Hepatocyte (in vitro differentiated cells): ENCODE measurements around the gene CD164L2. TPM values are rescaled to one million over a fixed set of nuclear protein-coding genes. Genes with fewer than 3 reads are reported as not detected.

Source experiments
- DNase-seq: peaks from one replicate; pipeline ENCODE4 v3.0.0-alpha.2; 2016; ENCODE audit warnings: low spot score
- H2AFZ ChIP-seq: fragments of 200-600 bp; sonication (generic); 2 replicates; pipeline ENCODE4 v1.6.0; 2016; ENCODE audit warnings: antibody characterized with exemption, mild to moderate bottlenecking
- H3K27ac ChIP-seq: fragments of 200-600 bp; sonication (generic); 2 replicates; pipeline ENCODE4 v1.5.1; 2016; ENCODE audit warnings: mild to moderate bottlenecking
- H3K27me3 ChIP-seq: fragments of 200-600 bp; sonication (generic); 2 replicates; pipeline ENCODE4 v1.6.1; 2016
- H3K36me3 ChIP-seq: fragments of 200-600 bp; sonication (generic); replicated peaks from 2 replicates; pipeline ENCODE4 v1.5.1; 2016; ENCODE audit warnings: low read depth; ENCODE audit not compliant: insufficient read depth
- H3K4me1 ChIP-seq: fragments of 200-600 bp; sonication (generic); 2 replicates; pipeline ENCODE4 v1.5.1; 2016; ENCODE audit warnings: mild to moderate bottlenecking, moderate library complexity; ENCODE audit not compliant: insufficient read depth
- H3K4me2 ChIP-seq: fragments of 200-600 bp; sonication (generic); 2 replicates; pipeline ENCODE4 v1.6.0; 2016
- H3K4me3 ChIP-seq: fragments of 200-600 bp; sonication (generic); 2 replicates; pipeline ENCODE4 v1.5.1; 2016; ENCODE audit warnings: mild to moderate bottlenecking
- H3K79me2 ChIP-seq: fragments of 200-600 bp; sonication (generic); 2 replicates; pipeline ENCODE4 v1.6.0; 2017; ENCODE audit warnings: mild to moderate bottlenecking
- H3K9me2 ChIP-seq: fragments of 200-600 bp; sonication (generic); replicated peaks from 2 replicates; pipeline ENCODE4 v1.6.0; 2017; ENCODE audit warnings: mild to moderate bottlenecking; ENCODE audit not compliant: insufficient read depth
- H3K9me3 ChIP-seq: fragments of 200-600 bp; sonication (generic); 2 replicates; pipeline ENCODE4 v1.5.1; 2016; ENCODE audit warnings: low read depth, mild to moderate bottlenecking
- H4K20me1 ChIP-seq: fragments of 200-600 bp; sonication (generic); 2 replicates; pipeline ENCODE4 v1.6.0; 2016; ENCODE audit warnings: mild to moderate bottlenecking; ENCODE audit not compliant: insufficient read depth, poor library complexity, severe bottlenecking
- CTCF ChIP-seq: fragments of 200-600 bp; sonication (generic); IDR thresholded peaks from 2 replicates; pipeline ENCODE4 v1.5.1; 2016; ENCODE audit warnings: antibody characterized with exemption, mild to moderate bottlenecking; ENCODE audit not compliant: poor library complexity
- EZH2 ChIP-seq: fragments of 200-600 bp; sonication (generic); IDR thresholded peaks from 2 replicates; pipeline ENCODE4 v1.6.1; 2016; ENCODE audit warnings: antibody characterized with exemption, mild to moderate bottlenecking, borderline replicate concordance
- EZH2phosphoT487 ChIP-seq: fragments of 200-600 bp; sonication (generic); IDR thresholded peaks from one replicate; pipeline ENCODE4 v1.6.1; 2018; ENCODE audit warnings: antibody characterized with exemption, mild to moderate bottlenecking, low read depth, moderate library complexity; ENCODE audit not compliant: unreplicated experiment, severe bottlenecking
- WGBS: methylation state at CpG from one replicate; pipeline ENCODE4 v1.1.6; 2016; ENCODE audit warnings: low lambda C conversion rate; ENCODE audit errors: missing lambda C conversion rate; 5-methylcytosine and 5-hydroxymethylcytosine counted together
- polyA plus RNA-seq: library from polyadenylated mRNA; unstranded; fragments of >200 nt; fragmentation: Nextera tagmentation; extraction: Ambion mirVana; gene quantifications from 2 replicates; pipeline ENCODE4 v1.2.1, GENCODE V29; 2016
- total RNA-seq: library from RNA; depleted of rRNA; stranded (reverse); fragments of >200 nt; gene quantifications from 2 replicates; pipeline ENCODE4 v1.2.3, GENCODE V29; 2014

CD164L2 gene
- total and polyA plus RNA-seq, 2 experiments from 2014 or later, result 0.19 TPM; not detected in 1

- DNase-seq, result no peak
- TF ChIP-seq CTCF (no peak), EZH2 (no peak), EZH2phosphoT487 (no peak)
- H3K36me3 ChIP-seq, result no peaks in the 10 kb centered on the region
- no peaks in the 10 kb centered on the region for H4K20me1 ChIP-seq
- no peak overlapping the region for H3K4me2 ChIP-seq
- H3K9me2 ChIP-seq, result no peaks in the 10 kb centered on the region
- 92% methylated on average over 5 of the region's 5 CpGs for WGBS
- H3K9me3 ChIP-seq, result no peaks in the 10 kb centered on the region
- H3K4me3 ChIP-seq, result no peak overlapping the region
- no peaks in the 10 kb centered on the region for H3K27me3 ChIP-seq
- H3K79me2 ChIP-seq, result no peaks in the 10 kb centered on the region
- peaks cover 17% of the 10 kb centered on the region for H3K4me1 ChIP-seq
- H3K27ac ChIP-seq, result no peak overlapping the region
- H2AFZ ChIP-seq, result no peak overlapping the region
These were observed 17.8 kb upstream of the CD164L2 start for GRCh38 chr1:27400963-27401341.

- H3K4me2 ChIP-seq, result no peak overlapping the region
- H3K27me3 ChIP-seq, result no peaks in the 10 kb centered on the region
- no peaks in the 10 kb centered on the region for H3K9me2 ChIP-seq
- no peaks in the 10 kb centered on the region for H3K9me3 ChIP-seq
- H3K27ac ChIP-seq, result no peak overlapping the region
- H3K4me1 ChIP-seq, result peaks cover 17% of the 10 kb centered on the region
- no peak for DNase-seq
- no peaks in the 10 kb centered on the region for H4K20me1 ChIP-seq
- TF ChIP-seq CTCF, result no peak
- no peak for TF ChIP-seq EZH2
- no peak for TF ChIP-seq EZH2phosphoT487
- no peaks in the 10 kb centered on the region for H3K36me3 ChIP-seq
- WGBS, result 69% methylated on average over 13 of the region's 13 CpGs
- no peak overlapping the region for H3K4me3 ChIP-seq
- no peaks in the 10 kb centered on the region for H3K79me2 ChIP-seq
- no peak overlapping the region for H2AFZ ChIP-seq
These were observed 17.2 kb upstream of the CD164L2 start for GRCh38 chr1:27400082-27400962.

- no peaks in the 10 kb centered on the region for H3K27me3 ChIP-seq
- H3K9me3 ChIP-seq, result no peaks in the 10 kb centered on the region
- no peak overlapping the region for H3K4me3 ChIP-seq
- H3K9me2 ChIP-seq, result no peaks in the 10 kb centered on the region
- TF ChIP-seq CTCF, result no peak
- TF ChIP-seq EZH2phosphoT487, result no peak
- TF ChIP-seq EZH2, result no peak
- no peaks in the 10 kb centered on the region for H3K36me3 ChIP-seq
- WGBS, result 82% methylated on average over 19 of the region's 19 CpGs
- no peak overlapping the region for H3K4me2 ChIP-seq
- no peak overlapping the region for H3K27ac ChIP-seq
- no peak for DNase-seq
- H3K4me1 ChIP-seq, result peaks cover 17% of the 10 kb centered on the region
- H3K79me2 ChIP-seq, result no peaks in the 10 kb centered on the region
- no peaks in the 10 kb centered on the region for H4K20me1 ChIP-seq
- no peak overlapping the region for H2AFZ ChIP-seq
These were observed 16.3 kb upstream of the CD164L2 start for GRCh38 chr1:27399251-27400025.
